K562 (cell line): ENCODE results near the gene SMARCC1. TPM values are rescaled to one million over a fixed set of nuclear protein-coding genes. Genes with fewer than 3 reads are reported as not detected.
A peak's percentile ranks its signal among the peaks of the same experiment; 100 is the strongest.

Source experiments
- DLX4 ChIP-seq: fragments of 250-450 bp; sonication (Bioruptor Pico); IDR thresholded peaks from 2 replicates; pipeline ENCODE4 v1.6.1; 2021; ENCODE audit warnings: mild to moderate bottlenecking
- E2F1 ChIP-seq: sonication (generic); formaldehyde crosslinking; IDR thresholded peaks from 2 replicates; pipeline ENCODE4 v1.8.1; 2023; ENCODE audit warnings: mild to moderate bottlenecking, missing genetic modification reagents, moderate library complexity
- E2F4 ChIP-seq: sonication (generic); formaldehyde crosslinking; IDR thresholded peaks from 2 replicates; pipeline ENCODE4 v1.8.0; 2022; ENCODE audit warnings: mild to moderate bottlenecking, low read depth, missing genetic modification reagents
- ETS2 ChIP-seq: IDR thresholded peaks from 2 replicates; pipeline ENCODE4 v1.6.1; 2016; ENCODE audit warnings: borderline replicate concordance, missing genetic modification characterization, mild to moderate bottlenecking, moderate library complexity, missing compliant biosample characterization; ENCODE audit not compliant: poor library complexity, severe bottlenecking
- FOXK2 ChIP-seq, 2 experiments: fragments of 450-650 bp; IDR thresholded peaks in 1 of 2; conservative IDR thresholded peaks in 1 of 2; 2 replicates each; pipeline ENCODE4 v1.6.1; 2016; ENCODE audit warnings: low read depth in 2 of 2, mild to moderate bottlenecking in 1 of 2
- FOXM1 ChIP-seq, 2 experiments: fragments of 450-650 bp in 1 of 2; sonication (generic) in 1 of 2; formaldehyde crosslinking in 1 of 2; IDR thresholded peaks; 2 replicates each; pipeline versions ENCODE4 v1.6.1 to v1.9.0; 2017 to 2022; ENCODE audit warnings: low read depth in 2 of 2, mild to moderate bottlenecking in 2 of 2, missing genetic modification reagents in 1 of 2, moderate library complexity in 1 of 2
- HEY1 ChIP-seq: fragments of 250-450 bp; sonication (Bioruptor Pico); IDR thresholded peaks from 2 replicates; pipeline ENCODE4 v1.5.0; 2020; ENCODE audit warnings: mild to moderate bottlenecking, moderate library complexity, borderline replicate concordance
- MCM3 ChIP-seq: fragments of 450-650 bp; IDR thresholded peaks from 2 replicates; pipeline ENCODE4 v1.6.1; 2016
- NFIC ChIP-seq: fragments of 450-650 bp; IDR thresholded peaks from 2 replicates; pipeline ENCODE4 v1.6.1; 2017; ENCODE audit warnings: mild to moderate bottlenecking, inconsistent platforms
- NR1H2 ChIP-seq: sonication (generic); formaldehyde crosslinking; IDR thresholded peaks from 2 replicates; pipeline ENCODE4 v1.4.0; 2020; ENCODE audit warnings: mild to moderate bottlenecking, missing genetic modification reagents
- PRDM10 ChIP-seq: fragments of 450-650 bp; IDR thresholded peaks from 2 replicates; pipeline ENCODE4 v1.6.1; 2018; ENCODE audit not compliant: partially characterized antibody
- RFX1 ChIP-seq: fragments of 450-650 bp; IDR thresholded peaks from 2 replicates; pipeline ENCODE4 v1.6.1; 2016; ENCODE audit warnings: mild to moderate bottlenecking, moderate library complexity
- SLC30A9 ChIP-seq: fragments of 250-450 bp; sonication (Bioruptor Pico); IDR thresholded peaks from 2 replicates; pipeline ENCODE4 v1.8.0; 2022; ENCODE audit warnings: mild to moderate bottlenecking, moderate library complexity
- SRSF7 ChIP-seq: fragments of 200-400 bp; formaldehyde crosslinking; optimal IDR thresholded peaks from 2 replicates; pipeline ENCODE3; 2017; ENCODE audit warnings: mild to moderate bottlenecking, low read depth, low read length
- TEAD4 ChIP-seq, 2 experiments: sonication (generic) in 1 of 2; formaldehyde crosslinking in 1 of 2; IDR thresholded peaks; 2 replicates each; pipeline versions ENCODE4 v1.6.1 to v1.8.0; 2012 to 2022; ENCODE audit warnings: borderline replicate concordance in 1 of 2, inconsistent platforms in 1 of 2, low read length in 1 of 2, mild to moderate bottlenecking in 1 of 2, missing genetic modification reagents in 1 of 2
- TFAM ChIP-seq: fragments of 250-450 bp; sonication (Bioruptor Pico); conservative IDR thresholded peaks from 2 replicates; pipeline ENCODE4 v1.5.0; 2021; ENCODE audit warnings: mild to moderate bottlenecking, moderate library complexity
- ZBTB7A ChIP-seq: IDR thresholded peaks from 2 replicates; pipeline ENCODE4 v1.6.1; 2011; ENCODE audit warnings: low read depth, mild to moderate bottlenecking, low read length, moderate library complexity, borderline replicate concordance; ENCODE audit not compliant: control insufficient read depth
- ZNF197 ChIP-seq: fragments of 200-800 bp; sonication (Bioruptor generic); IDR thresholded peaks from 2 replicates; pipeline ENCODE4 v1.6.1; 2016; ENCODE audit warnings: low read depth, missing genetic modification characterization, missing compliant biosample characterization
- ZNF766 ChIP-seq: fragments of 200-800 bp; sonication (Bioruptor generic); conservative IDR thresholded peaks from 2 replicates; pipeline ENCODE4 v1.6.1; 2016; ENCODE audit warnings: missing genetic modification characterization, missing compliant biosample characterization
- polyA plus RNA-seq, 8 experiments: library from polyadenylated mRNA; depleted of rRNA in 4 of 8; stranded (reverse) in 5 of 8; unstranded in 3 of 8; fragments of >200 nt; fragmentation: Nextera tagmentation in 2 of 8; fragmentation: Illumina TruSeq in 1 of 8; extraction: Ambion mirVana in 2 of 8; extraction: Trizol in 1 of 8; gene quantifications; 2 replicates each; pipeline versions ENCODE4 v1.2.1 to v1.2.3, GENCODE V29; 2011 to 2014; ENCODE audit warnings: inconsistent platforms in 1 of 8, missing spikeins in 1 of 8
- total RNA-seq, 7 experiments: library from RNA; depleted of rRNA in 6 of 7; stranded (reverse); fragments of >200 nt in 6 of 7; fragmentation: Illumina TruSeq in 2 of 7; extraction: Trizol in 2 of 7; gene quantifications; 2 replicates each; pipeline versions ENCODE4 v1.2.1 to v1.2.3, GENCODE V29; 2011 to 2021; ENCODE audit warnings: low replicate concordance in 1 of 7

Gene SMARCC1
- total and polyA plus RNA-seq, 9 of the 15 experiments (the other 6 are each of a cell fraction or from before 2014, with no cell fraction given) = 20.7 to 199 (median 66.0) TPM

GRCh38 chr3:47578691-47579632, 202.7 kb downstream of the SMARCC1 start, which contains the start of gene CSPG5 (continued):
- TF ChIP-seq E2F4 (CRISPR knock-in tag) (0 out of 2 replicates have a peak, but pooled peaks have one; percentile 57), MCM3 (no peak), RFX1 (no peak), NFIC (peak; percentile 13; the same call in 1 of the 2 replicates), SRSF7 (no peak), ETS2 (tag) (no peak), E2F1 (no peak), FOXK2 (conservative IDR thresholded peaks at IDR 0.05 in 1 of 2, IDR thresholded peaks at IDR 0.05 in 1 of 2; ENCODE audit: low read depth in 2 of 2) (no peak), ZNF766 (0 out of 2 replicates have a peak, but pooled peaks have one; percentile 5), TEAD4 (IDR thresholded peaks at IDR 0.05; ENCODE audit: low read length) (no peak), TEAD4 (CRISPR knock-in tag; IDR thresholded peaks at IDR 0.05; ENCODE audit: borderline replicate concordance) (no peak), FOXM1 (IDR thresholded peaks at IDR 0.05; ENCODE audit: low read depth) (no peak), FOXM1 (CRISPR knock-in tag; IDR thresholded peaks at IDR 0.05; ENCODE audit: low read depth) (0 out of 2 replicates have a peak, but pooled peaks have one; percentile 61), NR1H2 (no peak), DLX4 (no peak), HEY1 (CRISPR knock-in tag) (no peak), SLC30A9 (CRISPR knock-in tag) (no peak), ZBTB7A (0 out of 2 replicates have a peak, but pooled peaks have one; percentile 40), TFAM (CRISPR knock-in tag) (no peak), PRDM10 (no peak), ZNF197 (no peak)
